ENCODE results near the gene PALM3.
"Not testable (repeated sequence)": the region's sequence is repeated elsewhere in the genome, so short reads cannot be mapped to it uniquely, and the experiment has no call there.

The PALM3 gene

GRCh38 chr19:14033946-14034345 lies 27.9 kb downstream of the PALM3 start:
- no peak for DNase-seq (ENCODE audit: low spot score)
- TF ChIP-seq CTCF (IDR thresholded peaks at IDR 0.05; ENCODE audit: extremely low read depth, missing control alignments), result no peak

- DNase-seq (ENCODE audit: low spot score), result peak; percentile 84
These were observed 30.0 kb downstream of the PALM3 start, which contains the start of gene IL27RA for GRCh38 chr19:14031719-14032480. Gene IL27RA, plus strand, starts transcription at chr19:14031762. Its CDS starts 111 bp downstream, at chr19:14031873.

GRCh38 chr19:14030997-14031718 lies 30.7 kb downstream of the PALM3 start:
- DNase-seq (ENCODE audit: low spot score), result peak; percentile 23
- no peak for TF ChIP-seq CTCF (IDR thresholded peaks at IDR 0.05; ENCODE audit: extremely low read depth, missing control alignments)

More at GRCh38 chr19:14031719-14032480, 30.0 kb downstream of the PALM3 start, which contains the start of gene IL27RA:
- peak; percentile 89 for TF ChIP-seq CTCF (IDR thresholded peaks at IDR 0.05; ENCODE audit: extremely low read depth, missing control alignments)

GRCh38 chr19:14028901-14029300 lies 33.0 kb downstream of the PALM3 start:
- no peak for TF ChIP-seq CTCF (IDR thresholded peaks at IDR 0.05; ENCODE audit: extremely low read depth, missing control alignments)
- DNase-seq (ENCODE audit: low spot score), result no peak

- no peak for TF ChIP-seq CTCF (IDR thresholded peaks at IDR 0.05; ENCODE audit: extremely low read depth, missing control alignments)
- no peak for DNase-seq (ENCODE audit: low spot score)
These were observed 33.9 kb downstream of the PALM3 start, which contains the start of gene RLN3 for GRCh38 chr19:14027856-14028450. Gene RLN3, plus strand, starts transcription at chr19:14028148. Its CDS starts 57 bp downstream, at chr19:14028205.

GRCh38 chr19:14026652-14027192 lies 35.2 kb downstream of the PALM3 start:
- not testable (repeated sequence) for DNase-seq (ENCODE audit: low spot score)

- no peak for TF ChIP-seq CTCF (IDR thresholded peaks at IDR 0.05; ENCODE audit: extremely low read depth, missing control alignments)
- peak; percentile 37 for DNase-seq (ENCODE audit: low spot score)
These were observed 38.3 kb downstream of the PALM3 start for GRCh38 chr19:14023404-14024235.
